IPS DF 4.7 (cell line): ENCODE measurements around the gene TAF11L11.
"Not testable (repeated sequence)": the region's sequence is repeated elsewhere in the genome, so short reads cannot be mapped to it uniquely, and the experiment has no call there.

Source experiments
- DNase-seq: peaks from one replicate; pipeline ENCODE4 v3.0.0-alpha.2; 2013; ENCODE audit warnings: low spot score; ENCODE audit errors: extremely low read depth

The TAF11L11 gene

DNA sequence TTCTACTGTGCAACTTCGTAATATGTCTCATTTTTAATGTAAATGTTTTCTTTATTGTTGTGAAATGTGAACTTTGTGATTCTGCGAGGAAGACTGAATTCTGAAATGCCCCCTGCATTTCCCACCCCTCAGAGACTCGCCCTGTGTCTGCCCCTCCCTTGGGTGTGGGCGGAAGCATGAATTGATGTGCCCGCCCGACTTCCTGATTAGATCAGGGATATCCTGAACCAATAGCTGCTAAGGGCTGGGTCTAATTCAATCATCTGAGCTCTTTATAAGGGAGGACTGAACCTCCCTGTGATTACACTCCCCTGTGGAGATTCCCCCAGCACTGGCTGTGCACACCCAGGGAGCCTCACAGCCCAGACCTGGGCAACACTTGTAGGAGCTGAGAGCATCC is at the start of gene TAF11L11:
TAF11L11 (plus strand) TSS at position 304 of the 400 bp plus-strand sequence.
- DNase-seq, result not testable (repeated sequence)

GRCh38 chr5:17585658-17586057 is 18.3 kb upstream of the TAF11L11 start, which contains the start of gene TAF11L7:
Gene TAF11L7 (minus strand): TSS chr5:17585758.
- DNase-seq, result not testable (repeated sequence)

DNA sequence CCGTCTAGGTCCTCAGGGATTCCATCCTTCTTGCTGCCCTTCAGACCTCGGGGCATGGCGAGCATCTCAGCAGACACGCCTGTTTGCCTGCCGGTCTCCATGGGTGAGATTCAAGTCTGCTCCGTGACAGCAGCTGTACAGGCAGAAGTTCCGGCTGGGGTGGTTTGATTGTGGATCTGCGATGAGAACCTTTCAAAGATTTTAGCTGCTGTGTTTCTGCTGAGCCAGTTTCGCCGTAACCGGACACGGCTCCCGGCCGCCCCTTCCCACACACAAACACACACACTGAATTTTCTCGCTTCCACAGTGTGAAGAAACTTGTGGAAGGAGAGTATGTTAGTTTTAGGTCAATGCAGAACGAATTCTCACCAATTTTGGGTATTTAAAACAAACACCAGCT is 13.1 kb upstream of the TAF11L11 start, which contains the start of gene TAF11L8:
TAF11L8 (minus strand) TSS at position 101 of the 400 bp plus-strand sequence.
- not testable (repeated sequence) for DNase-seq

- not testable (repeated sequence) for DNase-seq
These were observed 9.7 kb upstream of the TAF11L11 start, which contains the start of gene TAF11L9 for GRCh38 chr5:17594255-17594654. Gene TAF11L9 (minus strand): TSS chr5:17594394.

GRCh38 chr5:17597728-17598127 is 6.3 kb upstream of the TAF11L11 start, which contains the start of gene TAF11L10:
Gene TAF11L10 (minus strand): TSS chr5:17597828.
- not testable (repeated sequence) for DNase-seq

GRCh38 chr5:17604951-17605350 is 968 bp downstream of the TAF11L11 start:
- no peak for DNase-seq

- not testable (repeated sequence) for DNase-seq
These were observed 3.5 kb downstream of the TAF11L11 start for GRCh38 chr5:17607461-17607860.

GRCh38 chr5:17610092-17610491 is 6.1 kb downstream of the TAF11L11 start, which contains the start of gene TAF11L12:
Gene TAF11L12 (plus strand): TSS chr5:17610392.
- not testable (repeated sequence) for DNase-seq

GRCh38 chr5:17614872-17615605 is 11.1 kb downstream of the TAF11L11 start:
- no peak for DNase-seq

DNA sequence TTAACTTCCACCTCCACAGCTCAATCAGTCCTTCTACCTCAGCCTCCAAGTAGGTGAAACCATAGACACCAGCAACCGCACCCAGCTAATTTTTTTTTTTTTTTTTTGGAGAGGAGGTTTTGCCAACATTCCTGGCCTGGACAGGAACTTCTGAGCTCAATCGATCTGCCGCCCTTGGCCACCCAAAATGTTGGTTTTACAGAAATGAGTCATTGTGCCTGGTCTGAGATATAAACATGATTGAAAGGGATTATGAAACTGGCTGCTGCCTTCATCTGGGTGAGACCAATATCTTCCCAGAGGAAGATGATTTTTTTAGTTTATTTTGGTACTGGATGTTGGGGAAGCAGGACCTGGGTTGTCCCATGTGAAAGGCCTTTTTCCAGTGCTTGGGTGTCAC is 15.4 kb downstream of the TAF11L11 start:
- DNase-seq, result no peak

- DNase-seq, result peak; percentile 14
These were observed 16.6 kb downstream of the TAF11L11 start for GRCh38 chr5:17620627-17621026.

DNA sequence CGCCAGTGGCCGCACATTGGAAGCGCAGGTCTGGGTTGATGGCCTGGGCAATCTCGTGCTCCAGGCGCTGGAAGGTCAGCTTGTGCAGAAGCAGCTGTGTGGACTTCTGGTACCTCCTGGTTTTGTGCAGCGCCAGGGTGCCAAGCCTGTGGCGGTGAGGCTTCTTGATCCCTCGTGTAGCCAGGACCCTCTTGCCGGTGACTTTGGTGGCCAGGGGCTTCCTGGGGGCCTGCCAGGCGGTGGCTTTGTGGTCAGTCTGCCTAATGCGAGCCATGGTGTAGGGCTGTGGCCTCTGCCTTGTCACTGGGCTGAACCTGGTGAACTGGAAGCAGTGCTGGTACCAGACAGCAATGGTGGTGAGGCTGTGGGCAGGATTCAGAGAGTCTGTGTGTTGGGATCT is 21.7 kb downstream of the TAF11L11 start:
- DNase-seq, result no peak

DNA sequence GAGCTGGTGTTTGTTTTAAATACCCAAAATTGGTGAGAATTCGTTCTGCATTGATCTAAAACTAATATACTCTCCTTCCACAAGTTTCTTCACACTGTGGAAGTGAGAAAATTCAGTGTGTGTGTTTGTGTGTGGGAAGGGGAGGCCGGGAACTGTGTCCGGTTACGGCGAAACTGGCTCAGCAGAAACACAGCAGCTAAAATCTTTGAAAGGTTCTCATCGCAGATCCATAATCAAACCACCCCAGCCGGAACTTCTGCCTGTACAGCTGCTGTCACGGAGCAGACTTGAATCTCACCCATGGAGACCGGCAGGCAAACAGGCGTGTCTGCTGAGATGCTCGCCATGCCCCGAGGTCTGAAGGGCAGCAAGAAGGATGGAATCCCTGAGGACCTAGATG is 27.8 kb downstream of the TAF11L11 start, which contains the start of gene TAF11L13:
TAF11L13 (plus strand) TSS at position 301 of the 400 bp plus-strand sequence.
- not testable (repeated sequence) for DNase-seq

DNA sequence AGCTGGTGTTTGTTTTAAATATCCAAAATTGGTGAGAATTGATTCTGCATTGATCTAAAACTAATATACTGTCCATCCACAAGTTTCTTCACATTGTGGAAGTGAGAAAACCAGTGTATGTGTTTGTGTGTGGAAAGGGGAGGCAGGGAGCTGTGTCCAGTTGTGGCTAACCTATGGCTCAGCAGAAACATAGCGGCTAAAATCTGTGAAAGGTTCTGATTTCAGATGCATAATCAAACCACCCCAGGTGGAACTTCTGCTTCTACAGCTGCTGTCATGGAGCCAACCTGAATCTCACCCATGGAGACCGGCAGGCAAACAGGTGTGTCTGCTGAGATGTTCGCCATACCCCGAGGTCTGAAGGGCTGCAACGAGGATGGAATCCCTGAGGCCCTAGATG is 30.2 kb downstream of the TAF11L11 start, which contains the start of gene TAF11L14:
TAF11L14 (plus strand) TSS at position 301 of the 400 bp plus-strand sequence.
- DNase-seq, result no peak

DNA sequence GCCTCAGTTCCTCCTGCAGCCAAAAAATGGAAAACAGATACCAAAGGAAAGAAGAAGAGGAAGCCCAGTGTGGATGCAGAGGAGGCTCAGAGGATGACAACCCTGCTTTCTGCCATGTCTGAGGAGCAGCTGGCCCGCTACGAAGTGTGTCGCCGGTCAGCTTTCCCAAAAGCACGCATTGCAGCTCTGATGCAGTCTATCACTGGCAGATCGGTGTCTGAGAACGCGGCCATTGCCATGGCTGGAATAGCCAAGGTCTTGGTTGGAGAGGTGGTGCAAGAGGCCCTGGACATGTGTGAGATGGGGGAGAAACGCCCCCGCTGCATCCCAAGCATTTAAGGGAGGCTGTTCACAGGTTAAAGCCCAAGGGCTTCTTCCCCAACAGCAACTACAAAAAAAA is 45.2 kb downstream of the TAF11L11 start:
- not testable (repeated sequence) for DNase-seq

GRCh38 chr5:17655201-17655759 is 51.3 kb downstream of the TAF11L11 start:
- DNase-seq, result not testable (repeated sequence)
